Left colon (tissue), 2 donors: ENCODE data around the gene LGI4. TPM values are rescaled to one million over a fixed set of nuclear protein-coding genes. Genes with fewer than 3 reads are reported as not detected.
"Not testable (repeated sequence)": the region's sequence is repeated elsewhere in the genome, so short reads cannot be mapped to it uniquely, and the experiment has no call there.

Source experiments
- ATAC-seq: fragments of 200-7000 bp; cut with Tn5 transposase; one replicate; pipeline ENCODE4 v1.9.1; 2020; ENCODE audit warnings: mild to moderate bottlenecking, moderate library complexity
- DNase-seq, 2 donors: peaks; one replicate each; pipeline ENCODE4 v3.0.0-alpha.2; 2020
- intact Hi-C, 2 donors: fragments of 100-400 bp; cut with DNase I in 1 of 2; cut with micrococcal nuclease in 1 of 2; formaldehyde crosslinking; loops; one replicate each; pipeline versions ENCODE4 v1.11.2 to v1.14.0; 2022; cut with DNase I, micrococcal nuclease
- total RNA-seq, 2 donors: library from RNA; stranded (reverse); fragmentation: NEBNext Ultra II Directional; extraction: Animal tissue kit (Norgen Biotek cat#: 25700); gene quantifications; one replicate each; pipeline ENCODE4 v1.2.1, GENCODE V29; 2021
- donor health status: DM: no; HTN: no; CAD: no.
- donor health status: DM: yes; HTN: yes; CAD: no.

LGI4 gene
- total RNA-seq, 2 donors from 2014 or later: 9.7 to 14.2 TPM

GRCh38 chr19:35130761-35131720 lies 3.8 kb downstream of the LGI4 start:
- intact Hi-C loops: no loop called here
- ATAC-seq (peak; percentile 70), DNase-seq (peak; percentile 85 to 91)

DNA sequence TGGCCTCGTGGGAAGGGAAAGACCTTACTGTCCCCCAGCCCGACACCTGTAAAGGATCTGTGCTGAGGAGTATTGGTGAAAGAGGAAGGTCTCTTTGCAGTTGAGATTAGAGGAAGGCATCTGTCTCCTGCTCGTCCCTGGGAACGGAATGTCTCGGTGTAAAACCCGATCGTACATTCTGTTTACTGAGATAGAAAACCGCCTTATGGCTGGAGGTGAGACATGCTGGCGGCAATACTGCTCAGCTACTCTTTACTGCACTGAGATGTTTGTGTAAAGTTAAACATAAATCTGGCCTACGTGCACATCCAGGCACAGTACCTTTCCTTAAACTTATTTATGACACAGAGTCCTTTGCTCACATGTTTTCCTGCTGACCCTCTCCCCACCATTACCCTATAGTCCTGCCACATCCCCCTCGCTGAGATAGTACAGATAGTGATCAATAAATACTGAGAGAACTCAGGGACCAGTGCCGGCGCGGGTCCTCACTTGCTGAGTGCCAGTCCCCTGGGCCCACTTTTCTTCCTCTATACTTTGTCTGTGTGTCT lies 5.1 kb downstream of the LGI4 start:
- intact Hi-C loops: not testable (repeated sequence)

GRCh38 chr19:35128398-35129057 lies 6.3 kb downstream of the LGI4 start:
- intact Hi-C loops: no loop called here
- no peak for DNase-seq

More for the DNA sequence above, 5.1 kb downstream of the LGI4 start:
- ATAC-seq (peak; percentile 15), DNase-seq (peak in 1 of 2 donors; percentile 75)

GRCh38 chr19:35127871-35128270 lies 7.0 kb downstream of the LGI4 start:
- ATAC-seq (no peak), DNase-seq (no peak)
- intact Hi-C loops: no loop called here

More at GRCh38 chr19:35128398-35129057, 6.3 kb downstream of the LGI4 start:
- no peak for ATAC-seq

DNA sequence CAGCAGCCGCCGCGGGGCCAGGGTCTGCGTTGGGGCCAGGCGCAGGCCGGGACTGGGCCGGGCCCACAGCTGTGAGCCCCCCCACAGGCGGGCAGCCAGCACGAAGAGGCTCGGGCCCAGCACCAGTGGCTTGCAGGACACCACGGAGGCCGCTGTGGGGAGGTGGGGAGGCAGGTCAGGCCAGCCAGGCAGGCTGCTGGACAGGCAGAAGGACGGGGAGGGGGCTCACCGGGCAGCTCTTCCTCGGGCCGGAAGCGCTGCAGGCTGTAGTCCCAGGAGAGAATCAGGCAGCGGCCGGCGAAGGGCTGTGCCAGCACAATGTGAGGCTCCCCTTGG lies 8.3 kb downstream of the LGI4 start:
- DNase-seq (no peak), ATAC-seq (no peak)
- intact Hi-C loops: no loop called here

DNA sequence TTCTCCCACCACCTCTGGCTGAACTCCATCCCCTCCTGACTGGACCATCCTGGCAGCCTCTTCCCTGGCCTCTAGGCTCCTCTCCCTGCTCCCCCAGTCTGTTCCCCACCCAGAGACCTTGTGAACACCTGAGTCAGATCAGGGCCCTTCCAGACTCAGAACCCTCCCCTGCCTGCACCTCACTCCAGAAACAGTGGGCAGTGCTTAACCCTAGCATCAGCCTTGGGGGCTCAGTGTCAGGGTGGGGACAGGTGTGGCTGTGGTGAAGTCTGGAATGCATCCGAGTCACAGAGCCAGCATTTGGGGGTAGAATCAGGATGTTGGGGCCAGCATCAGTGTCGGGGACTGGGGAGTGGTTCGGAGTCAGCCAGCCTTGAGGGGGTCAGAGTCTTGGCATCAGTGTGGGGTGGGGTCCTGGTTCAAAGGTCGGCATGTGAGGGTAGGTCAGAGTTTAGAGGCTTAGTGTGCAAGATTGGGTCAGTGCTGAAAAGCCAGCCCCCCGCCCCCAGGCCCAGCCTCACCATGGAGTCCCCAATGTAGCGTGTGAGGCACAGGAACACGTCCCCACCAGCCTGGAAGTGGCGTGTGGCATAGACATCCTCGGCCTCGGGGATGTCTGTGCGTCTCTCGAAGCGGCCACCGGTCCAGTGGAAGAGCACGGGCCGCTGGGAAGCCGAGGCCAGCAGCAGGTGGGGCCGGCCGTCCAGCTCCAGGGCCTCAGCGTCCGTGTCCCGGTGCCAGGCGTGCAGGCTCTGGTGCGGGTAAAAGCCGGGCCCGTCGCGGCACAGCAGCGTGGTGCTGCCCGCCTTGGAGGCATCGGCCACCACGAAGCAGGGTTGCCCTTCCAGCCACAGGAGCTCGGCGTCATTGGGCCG lies 8.9 kb downstream of the LGI4 start:
- intact Hi-C loops: no loop called here
- no peak for ATAC-seq
- no peak for DNase-seq

DNA sequence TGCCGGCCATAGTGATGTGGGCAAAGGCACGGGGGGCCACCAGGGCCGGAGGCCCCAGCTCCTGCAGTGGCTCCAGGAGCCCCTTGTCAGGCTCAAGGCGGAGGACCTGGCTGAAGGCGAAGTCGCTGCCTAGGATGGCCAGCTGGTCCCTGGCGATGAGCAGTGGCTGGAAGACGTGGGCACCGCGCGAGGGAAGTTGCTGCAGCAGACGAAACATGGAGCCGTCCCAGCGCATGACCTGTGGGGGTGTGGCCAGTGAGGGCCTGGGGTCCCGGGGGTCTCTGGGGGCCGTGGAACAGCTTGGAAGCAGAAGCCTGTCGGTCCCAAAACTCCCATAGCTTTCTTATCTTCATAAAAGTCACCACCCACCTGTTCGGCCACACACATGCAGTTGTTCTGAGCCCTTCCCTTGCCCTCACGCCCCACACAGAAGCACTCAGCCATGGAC lies 9.6 kb downstream of the LGI4 start:
- intact Hi-C loops: no loop called here
- DNase-seq: no peak
- ATAC-seq: peak; percentile 33

- DNase-seq (peak; percentile 95 to 96), ATAC-seq (peak; percentile 61)
- intact Hi-C loops: no loop called here
Measured at GRCh38 chr19:35124098-35125060, 10.5 kb downstream of the LGI4 start.

DNA sequence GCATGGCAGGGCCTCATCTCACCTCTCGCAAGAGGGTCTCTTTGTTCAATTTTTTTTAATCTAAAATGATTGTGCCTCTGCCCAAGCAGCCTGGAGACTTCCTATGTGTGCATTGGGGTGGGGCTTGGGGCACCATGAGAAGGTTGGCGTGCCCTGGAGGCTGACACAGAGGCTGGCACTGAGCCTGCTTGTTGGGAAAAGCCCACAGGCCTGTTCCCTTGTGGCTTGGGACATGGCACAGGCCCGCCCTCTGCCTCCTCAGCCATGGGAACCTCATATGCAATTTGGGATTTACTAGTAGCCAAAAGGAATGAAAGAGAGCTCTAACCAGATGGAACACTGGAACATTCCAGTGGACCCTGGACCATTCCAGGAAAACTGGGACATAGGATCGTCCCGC lies 11.3 kb downstream of the LGI4 start:
- DNase-seq (peak; percentile 61 to 80), ATAC-seq (peak; percentile 6)
- intact Hi-C loops: no loop called here

GRCh38 chr19:35122687-35123551 lies 11.9 kb downstream of the LGI4 start:
- intact Hi-C loops: no loop called here
- DNase-seq: no peak
- ATAC-seq: no peak

GRCh38 chr19:35120898-35121297 lies 14.0 kb downstream of the LGI4 start:
- peak in 1 of 2 donors; percentile 75 for DNase-seq
- intact Hi-C loops: no loop called here

DNA sequence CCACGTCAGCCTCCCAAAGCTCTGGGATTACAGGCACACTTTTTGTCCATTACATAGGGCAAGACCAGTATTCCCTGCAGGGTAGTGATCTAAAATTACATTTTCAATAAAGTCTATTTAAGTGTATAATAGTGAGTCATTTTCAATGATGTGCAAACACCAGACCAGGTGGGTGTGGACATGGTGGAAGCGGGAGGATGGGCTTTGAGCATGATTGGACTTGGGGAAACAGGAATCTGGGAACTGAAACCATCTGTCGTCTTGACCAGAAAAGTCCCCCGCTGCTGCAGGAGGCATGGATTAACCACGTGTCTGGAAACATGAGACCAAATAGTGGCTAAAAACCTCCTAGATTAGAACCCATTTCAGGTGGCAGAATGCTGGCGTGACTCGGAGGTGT lies 14.4 kb downstream of the LGI4 start:
- intact Hi-C loops: no loop called here
- peak; percentile 8 for ATAC-seq
- peak in 1 of 2 donors; percentile 78 for DNase-seq

More at GRCh38 chr19:35120898-35121297, 14.0 kb downstream of the LGI4 start:
- peak; percentile 13 for ATAC-seq

- ATAC-seq (no peak), DNase-seq (no peak)
- intact Hi-C loops: no loop called here
Measured at GRCh38 chr19:35119578-35120155, 15.2 kb downstream of the LGI4 start.

DNA sequence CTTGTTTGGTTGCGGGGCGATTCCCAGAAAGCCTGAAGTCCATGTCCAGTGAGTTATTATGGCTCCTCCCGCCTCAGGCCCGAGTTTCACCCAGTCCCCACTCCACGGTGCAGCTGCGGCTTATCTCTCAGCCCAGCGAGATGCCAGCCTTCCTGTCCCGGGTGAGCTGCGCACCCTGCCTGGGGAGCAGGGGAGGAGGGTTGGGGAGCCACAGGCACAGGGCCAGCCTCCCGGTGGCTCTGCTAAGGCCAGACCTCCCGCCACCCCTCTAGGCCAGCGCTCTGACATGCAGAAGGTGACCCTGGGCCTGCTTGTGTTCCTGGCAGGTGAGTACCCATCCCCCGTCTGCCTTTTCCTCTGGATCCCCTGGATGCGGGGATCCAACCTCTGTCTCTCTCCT lies 15.8 kb downstream of the LGI4 start:
- intact Hi-C loops: no loop called here
- ATAC-seq (no peak), DNase-seq (no peak)

GRCh38 chr19:35118268-35119020 lies 16.4 kb downstream of the LGI4 start:
- DNase-seq (peak in 1 of 2 donors; percentile 50), ATAC-seq (peak; percentile 11)
- intact Hi-C loops: no loop called here

- DNase-seq: peak; percentile 51 to 55
- ATAC-seq: peak; percentile 14
- intact Hi-C loops: no loop called here
Measured at GRCh38 chr19:35117799-35118198, 17.1 kb downstream of the LGI4 start.
